ENCODE results near the gene ZNF530.

GRCh38 chr19:57648331-57649003, 48.8 kb downstream of the ZNF530 start:
- no peak for TF ChIP-seq SUZ12 (IDR thresholded peaks at IDR 0.05; ENCODE audit: extremely low read depth, insufficient read depth, insufficient read length)
- no peak for TF ChIP-seq ZNF274 (IDR thresholded peaks at IDR 0.05; ENCODE audit: low read depth, low read length)

All from NT2/D1 (cell line).